Measurements from ENCODE around the gene RELN. TPM values are rescaled to one million over a fixed set of nuclear protein-coding genes. Genes with fewer than 3 reads are reported as not detected.

Gene RELN
- total RNA-seq, 1 donor from 2014 or later, result 0.11 TPM

DNA sequence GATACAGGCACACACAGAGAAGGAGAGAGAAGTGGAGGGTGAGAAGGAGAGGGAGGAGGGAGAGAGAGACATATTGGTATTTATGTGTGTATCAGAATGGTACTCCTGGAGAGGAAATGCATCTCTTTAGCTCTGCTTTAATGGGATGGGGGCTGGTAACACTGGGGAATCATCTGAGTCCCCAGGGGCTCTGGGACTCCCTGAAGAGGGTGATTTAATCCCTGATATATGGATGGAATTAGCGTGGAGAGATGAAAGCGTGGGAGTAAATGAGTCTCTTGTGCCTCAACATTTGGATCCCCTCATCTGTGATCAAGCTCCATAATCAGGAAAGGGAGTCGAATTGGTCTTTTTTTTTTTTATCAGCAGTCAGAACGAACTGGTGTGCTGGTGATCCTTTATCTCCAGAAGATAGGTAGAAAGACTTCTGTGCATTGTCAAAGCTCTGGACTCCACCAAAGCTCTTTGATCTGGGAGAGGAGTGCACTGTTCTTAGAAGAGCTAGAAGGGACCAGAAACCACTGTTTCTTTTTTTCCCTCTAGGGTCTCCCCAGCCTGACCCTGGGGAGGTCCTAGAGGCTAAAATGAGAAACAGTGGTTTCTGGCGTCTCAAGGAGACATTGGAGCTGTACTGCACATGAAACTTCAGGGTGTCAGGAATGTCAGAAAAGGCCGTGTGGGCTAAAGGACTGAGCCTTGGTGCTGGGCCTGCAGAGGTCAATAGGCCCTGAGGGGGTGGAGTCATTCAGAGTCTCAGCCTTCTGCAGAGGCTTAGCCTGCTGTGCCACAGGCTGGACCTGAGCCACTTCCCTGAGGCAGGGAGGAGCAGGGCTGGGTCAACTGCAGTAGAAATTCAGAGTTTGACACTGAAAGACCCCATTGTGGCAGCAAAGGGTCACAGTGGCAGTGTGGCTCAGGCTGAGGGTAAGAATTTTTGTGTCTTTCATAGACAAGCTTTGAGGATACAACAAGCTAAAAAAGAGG lies 309.0 kb downstream of the RELN start:
- intact Hi-C loops (cut with DNase I), result no loop called here
- TF ChIP-seq, protein P1, sequence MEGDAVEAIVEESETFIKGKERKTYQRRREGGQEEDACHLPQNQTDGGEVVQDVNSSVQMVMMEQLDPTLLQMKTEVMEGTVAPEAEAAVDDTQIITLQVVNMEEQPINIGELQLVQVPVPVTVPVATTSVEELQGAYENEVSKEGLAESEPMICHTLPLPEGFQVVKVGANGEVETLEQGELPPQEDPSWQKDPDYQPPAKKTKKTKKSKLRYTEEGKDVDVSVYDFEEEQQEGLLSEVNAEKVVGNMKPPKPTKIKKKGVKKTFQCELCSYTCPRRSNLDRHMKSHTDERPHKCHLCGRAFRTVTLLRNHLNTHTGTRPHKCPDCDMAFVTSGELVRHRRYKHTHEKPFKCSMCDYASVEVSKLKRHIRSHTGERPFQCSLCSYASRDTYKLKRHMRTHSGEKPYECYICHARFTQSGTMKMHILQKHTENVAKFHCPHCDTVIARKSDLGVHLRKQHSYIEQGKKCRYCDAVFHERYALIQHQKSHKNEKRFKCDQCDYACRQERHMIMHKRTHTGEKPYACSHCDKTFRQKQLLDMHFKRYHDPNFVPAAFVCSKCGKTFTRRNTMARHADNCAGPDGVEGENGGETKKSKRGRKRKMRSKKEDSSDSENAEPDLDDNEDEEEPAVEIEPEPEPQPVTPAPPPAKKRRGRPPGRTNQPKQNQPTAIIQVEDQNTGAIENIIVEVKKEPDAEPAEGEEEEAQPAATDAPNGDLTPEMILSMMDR (IDR thresholded peaks at IDR 0.05), result no peak
- Histone ChIP-seq H3K36me3 (no peaks in the 10 kb centered on the region), H3K4me3 (no peak overlapping the region), H3K4me1 (no peaks in the 10 kb centered on the region), H3K27me3 (no peaks in the 10 kb centered on the region), H3K27ac (no peak overlapping the region), H3K9me3 (no peaks in the 10 kb centered on the region)
- DNase-seq (ENCODE audit: low spot score in 2 of 2), result no peak

GRCh38 chr7:103679151-103680132 lies 310.0 kb downstream of the RELN start:
- Histone ChIP-seq H3K9me3 (no peaks in the 10 kb centered on the region), H3K36me3 (no peaks in the 10 kb centered on the region), H3K27ac (no peak overlapping the region), H3K27me3 (no peaks in the 10 kb centered on the region), H3K4me3 (no peak overlapping the region), H3K4me1 (no peaks in the 10 kb centered on the region)
- intact Hi-C loops (cut with DNase I), result loop anchor here (10.0 kb wide), 1 partner anchor 45 kb away; no protein-coding TSS in a partner anchor
- TF ChIP-seq, protein P1 (IDR thresholded peaks at IDR 0.05), result no peak
- no peak for DNase-seq (ENCODE audit: low spot score in 2 of 2)

GRCh38 chr7:103668279-103668941 lies 321.0 kb downstream of the RELN start:
- H3K27ac ChIP-seq, result no peak overlapping the region
- no peak for DNase-seq (ENCODE audit: low spot score in 2 of 2)
- no peaks in the 10 kb centered on the region for H3K36me3 ChIP-seq
- no peaks in the 10 kb centered on the region for H3K4me1 ChIP-seq
- H3K27me3 ChIP-seq, result no peaks in the 10 kb centered on the region
- H3K4me3 ChIP-seq, result no peak overlapping the region
- H3K9me3 ChIP-seq, result no peaks in the 10 kb centered on the region
- TF ChIP-seq, protein P1 (IDR thresholded peaks at IDR 0.05), result no peak
- intact Hi-C loops (cut with DNase I), result no loop called here

- TF ChIP-seq, protein P1 (IDR thresholded peaks at IDR 0.05), result no peak
- Histone ChIP-seq H3K4me1 (no peaks in the 10 kb centered on the region), H3K4me3 (no peak overlapping the region), H3K27me3 (no peaks in the 10 kb centered on the region), H3K27ac (no peak overlapping the region), H3K9me3 (no peaks in the 10 kb centered on the region), H3K36me3 (no peaks in the 10 kb centered on the region)
- intact Hi-C loops (cut with DNase I), result no loop called here
- no peak for DNase-seq (ENCODE audit: low spot score in 2 of 2)
These were observed 323.1 kb downstream of the RELN start for GRCh38 chr7:103666326-103666725.

DNA sequence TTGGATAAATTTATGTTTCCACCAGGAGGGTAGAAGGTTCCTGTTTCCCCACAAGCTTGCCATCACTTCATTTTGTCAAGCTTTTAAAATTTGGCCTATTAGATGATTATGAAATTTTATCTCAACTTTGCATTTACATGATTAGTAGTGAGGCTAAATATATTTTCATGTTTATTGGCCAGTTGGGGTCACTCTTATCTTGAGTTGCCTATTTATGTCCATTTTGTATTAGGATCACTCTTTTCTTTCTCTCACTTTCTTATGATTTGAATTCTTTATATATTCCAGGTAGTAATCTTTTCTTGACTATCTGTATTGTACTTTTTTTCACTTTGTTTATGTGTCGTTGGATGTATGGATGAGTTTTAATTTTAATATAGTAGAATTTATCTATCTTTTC lies 324.9 kb downstream of the RELN start:
- intact Hi-C loops (cut with DNase I), result no loop called here
- TF ChIP-seq, protein P1 (IDR thresholded peaks at IDR 0.05), result no peak
- H3K4me3 ChIP-seq, result no peak overlapping the region
- no peak for DNase-seq (ENCODE audit: low spot score in 2 of 2)
- no peak overlapping the region for H3K27ac ChIP-seq
- H3K36me3 ChIP-seq, result no peaks in the 10 kb centered on the region
- no peaks in the 10 kb centered on the region for H3K27me3 ChIP-seq
- no peaks in the 10 kb centered on the region for H3K9me3 ChIP-seq
- no peaks in the 10 kb centered on the region for H3K4me1 ChIP-seq
